Mucosa of stomach (tissue), 1 donor: ENCODE data around the gene DGLUCY.
"Not testable (repeated sequence)": the region's sequence is repeated elsewhere in the genome, so short reads cannot be mapped to it uniquely, and the experiment has no call there.

ENCODE experiments used
- H3K27me3 ChIP-seq: one replicate; pipeline ENCODE4 v1.7.0; 2013; ENCODE audit warnings: mild to moderate bottlenecking, low read length; ENCODE audit not compliant: control insufficient read depth, insufficient read depth
- H3K36me3 ChIP-seq: one replicate; pipeline ENCODE4 v1.7.0; 2013; ENCODE audit warnings: low read length; ENCODE audit not compliant: control insufficient read depth, insufficient read depth
- H3K4me1 ChIP-seq: one replicate; pipeline ENCODE4 v1.7.0; 2013; ENCODE audit warnings: mild to moderate bottlenecking, low read length; ENCODE audit not compliant: control insufficient read depth, insufficient read depth
- H3K4me3 ChIP-seq: one replicate; pipeline ENCODE4 v1.7.0; 2013; ENCODE audit warnings: low read length
- H3K9ac ChIP-seq: one replicate; pipeline ENCODE4 v1.7.0; 2013; ENCODE audit warnings: mild to moderate bottlenecking, low read length, moderate library complexity
- H3K9me3 ChIP-seq: one replicate; pipeline ENCODE4 v1.7.0; 2013; ENCODE audit warnings: mild to moderate bottlenecking, low read length, moderate library complexity; ENCODE audit not compliant: control insufficient read depth
- donor health status: Pancreatic carcinoma.

DGLUCY gene

GRCh38 chr14:91089958-91090535, 23.8 kb upstream of the DGLUCY start:
- no peak overlapping the region for H3K4me3 ChIP-seq
- H3K27me3 ChIP-seq: no peaks in the 10 kb centered on the region
- peaks cover 34% of the 10 kb centered on the region for H3K4me1 ChIP-seq
- H3K9ac ChIP-seq: no peak overlapping the region
- no peaks in the 10 kb centered on the region for H3K36me3 ChIP-seq
- H3K9me3 ChIP-seq: no peaks in the 10 kb centered on the region

- Histone ChIP-seq H3K4me3 (no peak overlapping the region), H3K4me1 (peaks cover 34% of the 10 kb centered on the region), H3K36me3 (no peaks in the 10 kb centered on the region), H3K9ac (no peak overlapping the region), H3K9me3 (no peaks in the 10 kb centered on the region), H3K27me3 (no peaks in the 10 kb centered on the region)
Measured at GRCh38 chr14:91090743-91091142, 23.1 kb upstream of the DGLUCY start.

GRCh38 chr14:91092073-91092472, 21.8 kb upstream of the DGLUCY start:
- Histone ChIP-seq H3K4me1 (peaks cover 30% of the 10 kb centered on the region), H3K27me3 (no peaks in the 10 kb centered on the region), H3K9me3 (no peaks in the 10 kb centered on the region), H3K36me3 (no peaks in the 10 kb centered on the region), H3K9ac (no peak overlapping the region), H3K4me3 (no peak overlapping the region)

GRCh38 chr14:91093743-91094472, 20.0 kb upstream of the DGLUCY start:
- peaks cover 14% of the 10 kb centered on the region for H3K4me1 ChIP-seq

GRCh38 chr14:91094772-91095171, 19.1 kb upstream of the DGLUCY start:
- Histone ChIP-seq H3K4me3 (no peak overlapping the region), H3K36me3 (no peaks in the 10 kb centered on the region), H3K27me3 (no peaks in the 10 kb centered on the region), H3K4me1 (peaks cover 12% of the 10 kb centered on the region), H3K9me3 (no peaks in the 10 kb centered on the region), H3K9ac (no peak overlapping the region)

More at GRCh38 chr14:91093743-91094472, 20.0 kb upstream of the DGLUCY start:
- H3K4me3 ChIP-seq, H3K27me3 ChIP-seq, H3K9me3 ChIP-seq, H3K9ac ChIP-seq, H3K36me3 ChIP-seq: not testable (repeated sequence)

- Histone ChIP-seq H3K4me1 (peaks cover 10% of the 10 kb centered on the region), H3K36me3 (no peaks in the 10 kb centered on the region), H3K4me3 (no peak overlapping the region), H3K27me3 (no peaks in the 10 kb centered on the region), H3K9me3 (no peaks in the 10 kb centered on the region), H3K9ac (no peak overlapping the region)
Measured at GRCh38 chr14:91095178-91095577, 18.7 kb upstream of the DGLUCY start.

GRCh38 chr14:91097657-91098056, 16.2 kb upstream of the DGLUCY start:
- H3K9ac ChIP-seq, H3K4me1 ChIP-seq, H3K27me3 ChIP-seq, H3K9me3 ChIP-seq, H3K4me3 ChIP-seq, H3K36me3 ChIP-seq: not testable (repeated sequence)

GRCh38 chr14:91098591-91098990, 15.3 kb upstream of the DGLUCY start:
- Histone ChIP-seq H3K9ac (no peak overlapping the region), H3K27me3 (no peaks in the 10 kb centered on the region), H3K4me1 (no peaks in the 10 kb centered on the region), H3K36me3 (no peaks in the 10 kb centered on the region), H3K9me3 (no peaks in the 10 kb centered on the region), H3K4me3 (no peak overlapping the region)

GRCh38 chr14:91100102-91100501, 13.8 kb upstream of the DGLUCY start:
- H3K36me3 ChIP-seq: no peaks in the 10 kb centered on the region

GRCh38 chr14:91103116-91103515, 10.8 kb upstream of the DGLUCY start:
- no peak overlapping the region for H3K9ac ChIP-seq

More at GRCh38 chr14:91100102-91100501, 13.8 kb upstream of the DGLUCY start:
- Histone ChIP-seq H3K4me1 (no peaks in the 10 kb centered on the region), H3K9ac (no peak overlapping the region), H3K27me3 (no peaks in the 10 kb centered on the region), H3K4me3 (no peak overlapping the region), H3K9me3 (no peaks in the 10 kb centered on the region)

GRCh38 chr14:91108941-91109611, 4.8 kb upstream of the DGLUCY start:
- Histone ChIP-seq H3K4me3 (no peak overlapping the region), H3K27me3 (no peaks in the 10 kb centered on the region), H3K36me3 (no peaks in the 10 kb centered on the region)

More at GRCh38 chr14:91103116-91103515, 10.8 kb upstream of the DGLUCY start:
- H3K4me3 ChIP-seq: no peak overlapping the region
- no peaks in the 10 kb centered on the region for H3K9me3 ChIP-seq
- H3K27me3 ChIP-seq: no peaks in the 10 kb centered on the region
- H3K36me3 ChIP-seq: no peaks in the 10 kb centered on the region
- H3K4me1 ChIP-seq: no peaks in the 10 kb centered on the region

GRCh38 chr14:91111443-91111842, 2.4 kb upstream of the DGLUCY start:
- Histone ChIP-seq H3K4me1 (peaks cover 47% of the 10 kb centered on the region), H3K9me3 (no peaks in the 10 kb centered on the region)

More at GRCh38 chr14:91108941-91109611, 4.8 kb upstream of the DGLUCY start:
- Histone ChIP-seq H3K4me1 (peaks cover 30% of the 10 kb centered on the region), H3K9me3 (no peaks in the 10 kb centered on the region), H3K9ac (no peak overlapping the region)

More at GRCh38 chr14:91111443-91111842, 2.4 kb upstream of the DGLUCY start:
- Histone ChIP-seq H3K27me3 (no peaks in the 10 kb centered on the region), H3K4me3 (no peak overlapping the region), H3K36me3 (no peaks in the 10 kb centered on the region), H3K9ac (no peak overlapping the region)
